ENCODE measurements around the gene PXMP4. TPM values are rescaled to one million over a fixed set of nuclear protein-coding genes. Genes with fewer than 3 reads are reported as not detected.

Gene PXMP4
- total and polyA plus RNA-seq, 2 of the 4 experiments (the other 2 are of a cell fraction): 3.6 to 7.1 TPM

DNA sequence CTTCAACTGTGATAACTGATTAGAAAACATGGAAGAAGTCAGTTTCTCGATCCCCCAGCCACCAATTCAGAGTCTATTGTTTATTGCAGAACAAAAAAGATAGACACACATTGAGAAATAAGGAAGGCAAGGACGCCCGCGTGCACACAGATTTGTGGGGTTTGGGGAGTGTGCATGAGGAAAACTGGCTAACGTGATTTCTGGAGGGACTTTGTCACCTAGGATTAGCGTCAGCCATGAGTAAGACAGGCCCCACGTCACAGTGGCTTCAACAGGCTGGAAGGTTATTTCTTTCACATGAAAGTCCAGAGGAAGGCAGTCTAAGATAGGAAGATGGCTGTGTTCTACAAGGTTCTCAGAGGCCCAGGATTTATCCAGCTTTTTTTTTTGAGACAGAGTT is 19.4 kb upstream of the PXMP4 start:
- Histone ChIP-seq H4K91ac (ENCODE audit: insufficient read depth, low read depth, low read length) (no peak overlapping the region), H3K56ac (ENCODE audit: extremely low read depth, insufficient read depth, low read length) (no peak overlapping the region), H3K9ac (ENCODE audit: low read depth, low read length) (no peak overlapping the region), H4K20me1 (ENCODE audit: insufficient read depth, low read length) (no peaks in the 10 kb centered on the region), H2BK20ac (ENCODE audit: low read depth, low read length) (no peak overlapping the region), H3K14ac (replicated peaks; ENCODE audit: low read depth, low read length) (0 out of 2 replicates have a peak overlapping the region, but pooled peaks have one; percentile 15), H4K5ac (ENCODE audit: low read depth, low read length) (no peak overlapping the region), H3K9me1 (ENCODE audit: insufficient read depth, low read length) (peaks cover 5% of the 10 kb centered on the region; the same call in 1 of the 2 replicates), H3K36me3 (ENCODE audit: control insufficient read depth, insufficient read depth, low read length) (peaks cover 1% of the 10 kb centered on the region; the same call in 1 of the 2 replicates), H4K8ac (ENCODE audit: low read depth in 2 of 2, low read length in 2 of 2) (no peak overlapping the region), H3K9me3 (ENCODE audit: control insufficient read depth, insufficient read depth, low read length) (peaks cover 9% of the 10 kb centered on the region), H3K27ac (ENCODE audit: insufficient read depth, low read length) (no peak overlapping the region), H2BK15ac (ENCODE audit: low read depth, low read length) (no peak overlapping the region), H3K27me3 (ENCODE audit: control insufficient read depth, insufficient read depth, low read length) (no peaks in the 10 kb centered on the region), H3K18ac (ENCODE audit: low read depth, low read length) (no peak overlapping the region), H2AK5ac (ENCODE audit: low read depth, low read length) (no peak overlapping the region; the same call in 1 of the 2 replicates), H3K4me3 (ENCODE audit: insufficient read depth, low read depth, low read length) (no peak overlapping the region), H3K23ac (ENCODE audit: low read depth, low read length) (no peak overlapping the region), H3K4me1 (ENCODE audit: control insufficient read depth, insufficient read depth, low read length) (peaks cover 3% of the 10 kb centered on the region), H2AK9ac (replicated peaks; ENCODE audit: low read depth, low read length, poor library complexity) (no peak overlapping the region), H3K4me2 (ENCODE audit: low read depth, low read length) (no peak overlapping the region), H2BK5ac (ENCODE audit: low read depth, low read length, poor library complexity, severe bottlenecking) (no peak overlapping the region), H3K79me1 (ENCODE audit: low read depth in 1 of 2, low read length in 2 of 2) (peaks cover 11 to 23% of the 10 kb centered on the region in 2 experiments), H3K4ac (ENCODE audit: low read depth, low read length) (no peak overlapping the region), H2AFZ (replicated peaks; ENCODE audit: low read length, poor library complexity) (peak overlapping the region; percentile 23), H2BK120ac (ENCODE audit: low read depth, low read length) (no peak overlapping the region)
- dilution Hi-C loops (cut with HindIII; ENCODE audit: low sequenced_read_pairs, unreplicated experiment) (no loop called here), intact Hi-C loops (cut with micrococcal nuclease) (no loop called here), in situ Hi-C loops (cut with MboI; ENCODE audit: low sequenced_read_pairs) (no loop called here)
- POLR2A ChIA-PET (ENCODE audit: unreplicated experiment): no interaction called here
- TF ChIP-seq MAZ (IDR thresholded peaks at IDR 0.05; ENCODE audit: borderline replicate concordance, low read depth, low read length) (no peak), BHLHE40 (IDR thresholded peaks at IDR 0.05; ENCODE audit: low read depth, low read length) (no peak), MAFK (IDR thresholded peaks at IDR 0.05; ENCODE audit: low read depth, low read length) (no peak), NFE2L2 (IDR thresholded peaks at IDR 0.05; ENCODE audit: low read depth, low read length) (no peak), RFX5 (IDR thresholded peaks at IDR 0.05; ENCODE audit: low read depth, low read length) (no peak), SMC3 (IDR thresholded peaks at IDR 0.05; ENCODE audit: low read depth, low read length) (no peak), RCOR1 (IDR thresholded peaks at IDR 0.05; ENCODE audit: insufficient replicate concordance, low read length) (no peak), FOS (IDR thresholded peaks at IDR 0.05; ENCODE audit: low read depth, low read length) (no peak), CEBPB (IDR thresholded peaks at IDR 0.05; ENCODE audit: low read depth, low read length) (no peak), POLR2A (IDR thresholded peaks at IDR 0.05; ENCODE audit: low read depth, low read length) (no peak)
- TF ChIP-seq, protein P1, sequence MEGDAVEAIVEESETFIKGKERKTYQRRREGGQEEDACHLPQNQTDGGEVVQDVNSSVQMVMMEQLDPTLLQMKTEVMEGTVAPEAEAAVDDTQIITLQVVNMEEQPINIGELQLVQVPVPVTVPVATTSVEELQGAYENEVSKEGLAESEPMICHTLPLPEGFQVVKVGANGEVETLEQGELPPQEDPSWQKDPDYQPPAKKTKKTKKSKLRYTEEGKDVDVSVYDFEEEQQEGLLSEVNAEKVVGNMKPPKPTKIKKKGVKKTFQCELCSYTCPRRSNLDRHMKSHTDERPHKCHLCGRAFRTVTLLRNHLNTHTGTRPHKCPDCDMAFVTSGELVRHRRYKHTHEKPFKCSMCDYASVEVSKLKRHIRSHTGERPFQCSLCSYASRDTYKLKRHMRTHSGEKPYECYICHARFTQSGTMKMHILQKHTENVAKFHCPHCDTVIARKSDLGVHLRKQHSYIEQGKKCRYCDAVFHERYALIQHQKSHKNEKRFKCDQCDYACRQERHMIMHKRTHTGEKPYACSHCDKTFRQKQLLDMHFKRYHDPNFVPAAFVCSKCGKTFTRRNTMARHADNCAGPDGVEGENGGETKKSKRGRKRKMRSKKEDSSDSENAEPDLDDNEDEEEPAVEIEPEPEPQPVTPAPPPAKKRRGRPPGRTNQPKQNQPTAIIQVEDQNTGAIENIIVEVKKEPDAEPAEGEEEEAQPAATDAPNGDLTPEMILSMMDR (conservative IDR thresholded peaks at IDR 0.05; ENCODE audit: low read depth, low read length): no peak
- TF ChIP-seq, protein P2, sequence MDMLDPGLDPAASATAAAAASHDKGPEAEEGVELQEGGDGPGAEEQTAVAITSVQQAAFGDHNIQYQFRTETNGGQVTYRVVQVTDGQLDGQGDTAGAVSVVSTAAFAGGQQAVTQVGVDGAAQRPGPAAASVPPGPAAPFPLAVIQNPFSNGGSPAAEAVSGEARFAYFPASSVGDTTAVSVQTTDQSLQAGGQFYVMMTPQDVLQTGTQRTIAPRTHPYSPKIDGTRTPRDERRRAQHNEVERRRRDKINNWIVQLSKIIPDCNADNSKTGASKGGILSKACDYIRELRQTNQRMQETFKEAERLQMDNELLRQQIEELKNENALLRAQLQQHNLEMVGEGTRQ (IDR thresholded peaks at IDR 0.05; ENCODE audit: low read depth, low read length): no peak
- WGBS, 2 experiments (ENCODE audit: extremely low coverage in 2 of 2, insufficient read length in 1 of 2): 83% methylated on average over 1 of the region's 7 CpGs; no CpG with 5 or more reads in 1 of the 2 experiments
- ATAC-seq (ENCODE audit: low read depth) (no peak), DNase-seq (no peak)
- BruUV-seq (replicated peaks): no TSS peak
- CTCF ChIA-PET: no interaction called here
